ENCODE results near the gene CRKL.
"Not testable (repeated sequence)": the region's sequence is repeated elsewhere in the genome, so short reads cannot be mapped to it uniquely, and the experiment has no call there.

CRKL gene

DNA sequence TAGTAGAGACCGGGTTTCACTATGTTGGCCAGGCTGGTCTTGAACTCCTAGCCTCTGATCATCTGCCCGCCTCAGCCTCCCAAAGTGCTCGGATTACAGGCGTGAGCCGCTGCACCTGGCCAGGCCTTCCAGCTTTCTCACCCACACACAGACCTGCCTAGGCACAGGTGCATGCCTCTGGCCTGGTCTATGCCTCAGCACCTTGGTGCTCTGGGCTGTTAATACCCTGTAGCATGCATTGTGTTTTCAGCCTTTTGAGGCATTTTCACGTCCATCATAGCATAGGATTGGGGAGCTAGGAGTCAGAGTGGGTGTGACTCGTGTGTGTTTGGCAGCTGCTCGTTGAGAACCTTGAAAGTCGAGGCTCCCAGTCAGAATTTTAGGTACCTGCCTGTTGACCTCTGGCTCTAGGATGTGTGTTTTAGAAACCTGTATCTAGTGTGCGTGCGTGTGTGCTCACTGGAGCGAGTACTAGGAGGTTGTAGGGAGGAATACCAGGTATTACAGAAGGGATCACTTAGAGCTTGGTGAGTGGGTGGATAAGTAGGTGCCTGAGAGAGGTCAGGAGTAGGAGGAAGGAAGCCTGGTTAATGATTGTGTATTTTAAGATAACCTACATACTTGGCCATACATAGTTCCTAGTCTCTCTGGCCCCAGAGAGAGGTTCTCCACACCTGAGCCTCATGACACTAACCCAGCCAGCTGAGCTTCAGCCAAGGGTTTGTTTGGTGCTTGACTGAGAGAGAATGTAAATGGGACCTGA lies 20.0 kb downstream of the CRKL start:
- peaks cover 50% of the 10 kb centered on the region for H3K36me3 ChIP-seq (ENCODE audit: control insufficient read depth, insufficient read depth, low read length)

DNA sequence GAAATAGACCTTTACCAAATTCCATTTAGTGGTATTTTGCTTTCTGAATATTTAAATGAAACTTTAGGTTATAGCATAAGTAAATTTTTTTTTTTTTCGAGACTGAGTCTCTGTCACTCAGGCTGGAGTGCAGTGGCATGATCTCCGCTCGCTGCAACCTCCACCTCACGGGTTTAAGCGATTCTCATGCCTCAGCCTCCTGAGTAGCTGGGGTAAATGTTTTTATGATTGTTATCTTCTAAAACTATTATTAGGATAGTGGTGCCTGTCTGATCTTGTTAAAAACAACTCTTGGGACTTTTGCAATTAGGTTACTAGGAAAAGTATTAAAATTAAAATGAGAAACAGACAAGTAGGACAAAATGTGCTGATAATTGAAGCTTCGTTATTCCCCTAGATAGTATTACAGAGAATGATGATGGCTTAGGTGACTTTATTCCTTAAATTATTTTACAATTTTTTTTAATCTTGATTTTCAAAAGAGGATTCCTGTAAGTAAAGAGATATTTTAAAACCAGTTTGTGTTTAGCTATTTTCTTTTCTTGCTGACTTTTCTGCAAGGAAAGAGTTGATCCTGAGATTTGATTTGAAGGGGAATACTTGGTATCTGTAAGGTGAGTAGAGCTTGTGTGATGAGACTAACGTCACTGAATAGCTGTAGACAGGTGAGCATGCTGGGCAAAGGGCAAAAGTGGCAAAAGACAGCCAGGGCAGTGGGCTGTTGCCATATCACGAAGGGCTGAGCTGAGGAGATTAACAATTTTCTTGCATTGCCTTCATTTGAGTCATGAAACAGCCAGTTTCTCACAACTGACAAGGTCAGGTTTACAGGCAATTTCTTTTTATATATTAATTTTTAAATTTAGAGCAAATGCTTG lies 20.8 kb downstream of the CRKL start:
- H3K36me3 ChIP-seq (ENCODE audit: control insufficient read depth, insufficient read depth, low read length): peaks cover 50% of the 10 kb centered on the region
- no peaks in the 10 kb centered on the region; the same call in 1 of the 2 replicates for H3K4me1 ChIP-seq (ENCODE audit: control insufficient read depth, insufficient read depth, low read length)
- H3K9ac ChIP-seq (ENCODE audit: low read depth, low read length): no peak overlapping the region
- no peak overlapping the region for H3K4me3 ChIP-seq (ENCODE audit: low read depth, low read length)
- no peaks in the 10 kb centered on the region for H3K27me3 ChIP-seq (ENCODE audit: control insufficient read depth, insufficient read depth, low read length)
- no peaks in the 10 kb centered on the region for H3K9me3 ChIP-seq (ENCODE audit: control insufficient read depth, insufficient read depth, low read length)
- no peak overlapping the region for H3K27ac ChIP-seq (ENCODE audit: low read depth, low read length)

More for the DNA sequence above, 20.0 kb downstream of the CRKL start:
- Histone ChIP-seq H3K27ac (ENCODE audit: low read depth, low read length) (peak overlapping the region; percentile 8), H3K27me3 (ENCODE audit: control insufficient read depth, insufficient read depth, low read length) (no peaks in the 10 kb centered on the region), H3K9me3 (ENCODE audit: control insufficient read depth, insufficient read depth, low read length) (no peaks in the 10 kb centered on the region), H3K9ac (ENCODE audit: low read depth, low read length) (no peak overlapping the region), H3K4me3 (ENCODE audit: low read depth, low read length) (no peak overlapping the region), H3K4me1 (ENCODE audit: control insufficient read depth, insufficient read depth, low read length) (no peaks in the 10 kb centered on the region; the same call in 1 of the 2 replicates)

DNA sequence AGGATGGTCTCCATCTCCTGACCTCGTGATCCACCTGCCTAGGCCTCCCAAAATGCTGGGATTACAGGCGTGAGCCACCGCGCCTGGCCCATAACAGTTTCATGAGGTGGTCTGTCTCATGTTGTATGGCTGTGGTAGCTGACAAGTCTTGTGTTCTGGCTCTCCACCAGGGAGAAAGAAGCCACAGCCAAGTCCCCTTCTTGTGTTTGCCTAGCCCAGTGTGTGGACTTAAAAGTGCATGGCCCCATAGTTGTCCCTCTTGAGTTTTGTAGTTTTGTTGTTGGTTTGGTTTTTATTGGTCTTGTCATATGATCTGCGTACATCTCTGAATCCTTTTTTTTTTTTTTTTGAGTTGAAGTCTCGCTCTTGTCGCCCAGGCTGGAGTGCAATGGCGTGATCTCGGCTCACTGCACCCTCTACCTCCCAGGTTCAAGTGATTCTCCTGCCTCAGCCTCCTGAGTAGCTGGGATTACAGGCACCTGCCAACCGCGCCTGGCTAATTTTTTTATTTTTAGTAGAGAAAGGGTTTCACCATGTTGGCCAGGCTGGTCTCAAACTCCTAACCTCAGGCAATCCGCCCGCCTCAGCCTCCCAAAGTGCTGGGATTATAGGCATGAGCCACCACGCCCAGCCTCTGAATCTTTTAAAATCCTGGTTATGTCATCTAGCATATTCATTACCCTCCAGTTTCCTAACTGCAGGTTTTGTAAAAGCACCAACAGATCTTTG lies 22.4 kb downstream of the CRKL start:
- peaks cover 38% of the 10 kb centered on the region for H3K36me3 ChIP-seq (ENCODE audit: control insufficient read depth, insufficient read depth, low read length)
- H3K4me3 ChIP-seq (ENCODE audit: low read depth, low read length); H3K9me3 ChIP-seq (ENCODE audit: control insufficient read depth, insufficient read depth, low read length); H3K27me3 ChIP-seq (ENCODE audit: control insufficient read depth, insufficient read depth, low read length); H3K9ac ChIP-seq (ENCODE audit: low read depth, low read length); H3K27ac ChIP-seq (ENCODE audit: low read depth, low read length); H3K4me1 ChIP-seq (ENCODE audit: control insufficient read depth, insufficient read depth, low read length): not testable (repeated sequence)

DNA sequence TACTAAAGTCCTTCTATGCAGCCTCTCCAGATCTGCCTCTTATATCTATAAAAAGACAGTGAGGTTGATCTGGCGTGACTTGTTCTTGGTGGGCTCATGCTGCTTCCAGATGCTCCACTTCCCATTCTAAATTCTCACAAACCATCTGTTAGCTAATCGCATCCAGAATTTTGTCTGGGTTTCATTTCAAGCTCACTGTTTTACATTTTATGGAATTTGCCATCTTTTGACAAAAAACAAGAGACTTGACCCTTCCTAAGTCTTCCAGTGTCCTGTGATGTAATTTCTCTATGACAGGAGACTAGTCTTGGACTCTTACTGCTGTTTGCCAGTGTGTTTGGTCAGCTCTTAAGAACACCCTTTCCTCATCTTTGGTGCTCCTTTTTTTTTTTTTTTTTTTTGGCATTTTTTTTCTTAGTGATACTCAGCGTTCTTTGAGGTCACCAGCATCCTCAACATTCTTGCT lies 23.0 kb downstream of the CRKL start:
- Histone ChIP-seq H3K36me3 (ENCODE audit: control insufficient read depth, insufficient read depth, low read length) (peaks cover 32% of the 10 kb centered on the region), H3K9me3 (ENCODE audit: control insufficient read depth, insufficient read depth, low read length) (no peaks in the 10 kb centered on the region), H3K27me3 (ENCODE audit: control insufficient read depth, insufficient read depth, low read length) (no peaks in the 10 kb centered on the region), H3K4me1 (ENCODE audit: control insufficient read depth, insufficient read depth, low read length) (no peaks in the 10 kb centered on the region; the same call in 1 of the 2 replicates), H3K27ac (ENCODE audit: low read depth, low read length) (no peak overlapping the region), H3K9ac (ENCODE audit: low read depth, low read length) (no peak overlapping the region), H3K4me3 (ENCODE audit: low read depth, low read length) (no peak overlapping the region)

DNA sequence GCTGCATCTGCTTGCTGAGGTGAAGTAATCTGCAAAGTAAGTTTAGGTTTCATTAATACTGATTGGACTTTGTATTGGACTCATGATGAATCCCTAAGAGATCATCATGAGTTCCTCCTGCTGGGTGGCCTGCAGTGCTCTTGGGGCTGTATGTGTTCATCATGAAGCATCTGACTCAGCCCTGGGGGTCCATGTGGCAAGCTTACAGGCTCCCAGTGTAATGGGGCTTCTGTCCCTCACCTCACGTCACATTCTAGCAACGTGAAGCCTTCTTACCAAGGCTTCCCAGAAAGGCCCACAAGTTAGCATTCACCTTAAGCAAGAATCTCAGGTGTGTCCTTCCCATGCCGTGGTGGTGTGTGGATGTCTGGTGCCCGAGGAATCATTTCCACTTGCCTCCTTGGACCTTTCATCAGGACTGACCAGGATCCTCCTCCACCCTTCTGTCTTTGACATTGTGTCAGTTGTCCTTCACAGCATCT lies 23.7 kb downstream of the CRKL start:
- Histone ChIP-seq H3K27me3 (ENCODE audit: control insufficient read depth, insufficient read depth, low read length) (no peaks in the 10 kb centered on the region), H3K4me1 (ENCODE audit: control insufficient read depth, insufficient read depth, low read length) (no peaks in the 10 kb centered on the region; the same call in 1 of the 2 replicates), H3K9ac (ENCODE audit: low read depth, low read length) (no peak overlapping the region), H3K9me3 (ENCODE audit: control insufficient read depth, insufficient read depth, low read length) (no peaks in the 10 kb centered on the region), H3K27ac (ENCODE audit: low read depth, low read length) (no peak overlapping the region), H3K36me3 (ENCODE audit: control insufficient read depth, insufficient read depth, low read length) (peaks cover 35% of the 10 kb centered on the region), H3K4me3 (ENCODE audit: low read depth, low read length) (no peak overlapping the region)

DNA sequence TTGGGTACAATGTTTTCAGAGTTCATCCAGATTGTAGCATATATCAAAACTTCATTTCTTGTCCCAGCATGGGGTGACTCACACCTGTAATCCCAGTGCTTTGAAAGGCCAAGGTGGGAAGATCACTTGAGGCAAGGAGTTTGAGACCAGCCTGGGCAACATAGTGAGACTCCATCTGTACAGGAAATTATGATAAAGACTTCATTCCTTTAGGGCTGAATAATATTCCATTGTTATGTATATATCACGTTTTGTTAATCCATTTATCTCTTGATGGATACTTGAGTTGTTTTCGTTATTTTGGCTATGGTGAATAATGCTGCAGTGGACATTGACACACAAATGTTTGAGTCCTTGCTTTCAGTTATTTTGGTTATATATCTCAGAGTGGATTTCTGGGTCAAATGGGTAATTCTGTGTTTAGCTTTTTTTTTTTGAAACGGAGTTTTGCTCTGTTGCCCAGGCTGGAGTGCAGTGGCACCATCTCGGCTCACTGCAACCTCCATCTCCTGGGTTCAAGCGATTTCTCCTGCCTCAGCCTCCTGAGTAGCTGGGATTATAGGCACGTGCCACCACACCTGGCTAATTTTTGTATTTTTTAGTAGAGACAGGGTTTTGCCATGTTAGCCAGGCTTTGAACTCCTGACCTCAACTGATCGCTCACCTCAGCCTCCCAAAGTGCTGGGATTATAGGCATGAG lies 25.1 kb downstream of the CRKL start:
- H3K9ac ChIP-seq (ENCODE audit: low read depth, low read length); H3K4me1 ChIP-seq (ENCODE audit: control insufficient read depth, insufficient read depth, low read length); H3K9me3 ChIP-seq (ENCODE audit: control insufficient read depth, insufficient read depth, low read length); H3K4me3 ChIP-seq (ENCODE audit: low read depth, low read length); H3K27me3 ChIP-seq (ENCODE audit: control insufficient read depth, insufficient read depth, low read length); H3K27ac ChIP-seq (ENCODE audit: low read depth, low read length): not testable (repeated sequence)
- peaks cover 32% of the 10 kb centered on the region for H3K36me3 ChIP-seq (ENCODE audit: control insufficient read depth, insufficient read depth, low read length)

DNA sequence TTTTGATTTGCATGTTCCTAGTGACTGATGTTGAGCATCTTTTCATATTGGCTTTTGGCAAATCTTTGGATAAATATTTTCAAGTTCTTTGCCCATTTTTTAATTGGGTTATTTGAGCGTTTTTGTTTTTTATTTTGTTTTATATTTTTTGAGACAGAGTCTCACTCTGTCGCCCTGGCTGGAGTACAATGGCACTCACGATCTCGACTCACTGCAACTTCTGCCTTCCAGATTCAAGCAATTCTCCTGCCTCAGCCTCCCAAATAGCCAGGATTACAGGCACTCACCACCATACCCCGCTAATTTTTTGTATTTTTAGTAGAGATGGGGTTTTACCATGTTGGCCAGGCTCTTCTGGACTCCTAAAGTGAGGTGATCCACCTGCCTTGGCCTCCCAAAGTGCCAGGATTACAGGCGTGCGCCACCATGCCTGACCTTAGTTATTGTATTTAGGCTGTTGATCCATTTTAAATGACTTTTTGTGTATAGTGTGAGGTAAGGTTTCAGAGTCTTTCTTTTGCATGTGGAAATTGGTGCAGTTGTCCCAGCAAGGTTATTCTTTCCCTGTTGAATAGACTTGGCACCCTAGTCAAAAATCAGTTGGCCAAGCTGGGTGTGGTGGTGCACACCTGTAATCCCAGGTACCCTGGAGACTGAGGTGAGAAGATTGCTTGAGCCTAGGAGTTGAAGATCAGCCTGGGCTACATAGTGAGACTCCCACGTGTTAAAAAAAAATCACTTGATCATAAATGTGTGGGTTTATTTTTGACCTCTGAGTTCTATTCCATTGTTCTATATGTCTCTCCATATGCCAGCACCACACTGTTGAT lies 26.1 kb downstream of the CRKL start:
- Histone ChIP-seq H3K4me3 (ENCODE audit: low read depth, low read length) (no peak overlapping the region), H3K27me3 (ENCODE audit: control insufficient read depth, insufficient read depth, low read length) (no peaks in the 10 kb centered on the region), H3K27ac (ENCODE audit: low read depth, low read length) (no peak overlapping the region), H3K4me1 (ENCODE audit: control insufficient read depth, insufficient read depth, low read length) (no peaks in the 10 kb centered on the region), H3K36me3 (ENCODE audit: control insufficient read depth, insufficient read depth, low read length) (peaks cover 31% of the 10 kb centered on the region), H3K9ac (ENCODE audit: low read depth, low read length) (no peak overlapping the region), H3K9me3 (ENCODE audit: control insufficient read depth, insufficient read depth, low read length) (no peaks in the 10 kb centered on the region)

DNA sequence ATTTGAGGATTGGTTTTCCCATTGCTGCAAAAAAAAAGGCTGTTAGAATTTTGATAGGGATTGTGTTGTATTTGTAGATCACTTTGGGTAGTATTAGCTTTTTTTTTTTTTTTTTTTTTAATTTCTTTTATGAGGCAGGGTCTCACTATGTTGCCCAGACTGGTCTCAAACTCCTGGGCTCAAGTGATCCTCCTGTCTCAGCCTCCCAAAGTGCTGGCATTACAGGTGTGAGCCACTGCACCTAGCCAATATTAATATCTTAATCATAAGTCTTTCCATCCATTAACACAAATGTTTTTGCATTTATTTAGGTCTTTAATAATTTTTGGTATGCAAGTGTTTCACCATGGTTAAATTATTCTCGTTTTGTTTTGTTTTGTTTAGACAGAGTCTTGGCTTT lies 26.8 kb downstream of the CRKL start:
- peaks cover 36% of the 10 kb centered on the region for H3K36me3 ChIP-seq (ENCODE audit: control insufficient read depth, insufficient read depth, low read length)
- no peaks in the 10 kb centered on the region for H3K9me3 ChIP-seq (ENCODE audit: control insufficient read depth, insufficient read depth, low read length)
- no peak overlapping the region for H3K4me3 ChIP-seq (ENCODE audit: low read depth, low read length)
- no peak overlapping the region for H3K27ac ChIP-seq (ENCODE audit: low read depth, low read length)
- no peaks in the 10 kb centered on the region for H3K27me3 ChIP-seq (ENCODE audit: control insufficient read depth, insufficient read depth, low read length)
- no peak overlapping the region for H3K9ac ChIP-seq (ENCODE audit: low read depth, low read length)
- no peaks in the 10 kb centered on the region for H3K4me1 ChIP-seq (ENCODE audit: control insufficient read depth, insufficient read depth, low read length)

DNA sequence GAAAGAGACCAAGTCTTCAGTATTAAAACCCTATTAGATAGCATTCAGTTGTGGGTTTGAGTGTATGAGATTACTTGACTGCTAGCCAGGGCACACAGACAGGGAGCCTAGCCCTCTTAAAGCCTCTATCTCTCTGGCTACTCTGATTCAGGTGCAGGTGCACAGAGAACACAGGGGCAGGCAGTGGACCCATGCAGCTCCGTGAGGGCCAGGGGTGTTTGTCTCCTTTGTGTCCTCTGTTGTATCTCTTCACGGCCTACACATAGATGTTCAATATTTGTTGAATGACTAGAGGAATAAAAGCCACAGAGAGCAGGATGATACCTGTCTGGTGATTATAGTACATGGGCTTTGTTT lies 28.3 kb downstream of the CRKL start:
- no peak overlapping the region for H3K27ac ChIP-seq (ENCODE audit: low read depth, low read length)
- H3K4me1 ChIP-seq (ENCODE audit: control insufficient read depth, insufficient read depth, low read length): no peaks in the 10 kb centered on the region
- H3K36me3 ChIP-seq (ENCODE audit: control insufficient read depth, insufficient read depth, low read length): peaks cover 50% of the 10 kb centered on the region

More for the DNA sequence above, 28.3 kb downstream of the CRKL start:
- Histone ChIP-seq H3K9ac (ENCODE audit: low read depth, low read length) (no peak overlapping the region), H3K27me3 (ENCODE audit: control insufficient read depth, insufficient read depth, low read length) (no peaks in the 10 kb centered on the region), H3K9me3 (ENCODE audit: control insufficient read depth, insufficient read depth, low read length) (no peaks in the 10 kb centered on the region), H3K4me3 (ENCODE audit: low read depth, low read length) (no peak overlapping the region)

Measured in HUES48 (cell line).